Right lobe of liver (tissue), 4 donors: Measurements from ENCODE around the gene NDUFS3.

ENCODE experiments used
- POLR2A ChIP-seq: fragments of 450-650 bp; IDR thresholded peaks from one replicate; pipeline ENCODE4 v1.6.1; 2017; ENCODE audit warnings: antibody characterized with exemption, mild to moderate bottlenecking
- TF ChIP-seq, protein P1 (sequence below), 4 donors: fragments of 200-600 bp in 3 of 4; fragments of 450-650 bp in 1 of 4; IDR thresholded peaks; one replicate each; pipeline versions ENCODE4 v1.5.1 to v1.8.0; 2016 to 2022; ENCODE audit warnings: antibody characterized with exemption in 4 of 4, mild to moderate bottlenecking in 2 of 4
- donor health status: DM: no; HTN: no; CAD: no.
- donor health status: DM: no; HTN: no; CAD: no.
- donor health status: DM: no; HTN: yes; CAD: no.

DNA sequence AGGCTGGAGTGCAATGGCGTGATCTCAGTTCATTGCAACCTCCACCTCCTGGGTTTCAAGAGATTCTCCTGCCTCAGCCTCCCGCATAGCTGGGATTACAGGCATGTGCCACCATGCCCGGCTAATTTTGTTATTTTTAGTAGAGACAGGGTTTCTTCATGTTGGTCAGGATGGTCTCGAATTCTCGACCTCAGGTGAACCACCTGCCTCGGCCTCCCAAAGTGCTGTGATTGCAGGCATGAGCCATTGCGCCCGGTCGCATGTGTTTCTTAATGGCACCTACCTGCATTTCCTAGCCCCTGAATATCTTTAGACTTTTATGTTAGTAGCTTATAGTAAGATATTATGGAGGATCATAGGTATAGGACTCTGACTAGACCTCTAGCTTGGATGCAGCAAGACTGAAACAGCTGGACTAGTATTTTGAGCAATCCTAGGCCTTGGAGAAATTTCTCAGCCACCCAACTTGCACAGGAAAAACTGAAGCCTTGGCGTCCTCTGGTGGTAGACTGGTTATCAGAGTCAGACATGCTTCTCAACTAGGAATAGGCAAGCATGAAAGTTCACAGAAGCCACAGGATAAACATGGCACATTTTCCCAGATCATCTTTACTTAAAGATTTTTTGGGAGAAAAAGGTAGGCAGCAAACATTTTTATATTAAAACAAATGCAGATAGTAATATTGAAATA is 38.0 kb downstream of the NDUFS3 start:
- TF ChIP-seq POLR2A = no peak
- TF ChIP-seq, protein P1, sequence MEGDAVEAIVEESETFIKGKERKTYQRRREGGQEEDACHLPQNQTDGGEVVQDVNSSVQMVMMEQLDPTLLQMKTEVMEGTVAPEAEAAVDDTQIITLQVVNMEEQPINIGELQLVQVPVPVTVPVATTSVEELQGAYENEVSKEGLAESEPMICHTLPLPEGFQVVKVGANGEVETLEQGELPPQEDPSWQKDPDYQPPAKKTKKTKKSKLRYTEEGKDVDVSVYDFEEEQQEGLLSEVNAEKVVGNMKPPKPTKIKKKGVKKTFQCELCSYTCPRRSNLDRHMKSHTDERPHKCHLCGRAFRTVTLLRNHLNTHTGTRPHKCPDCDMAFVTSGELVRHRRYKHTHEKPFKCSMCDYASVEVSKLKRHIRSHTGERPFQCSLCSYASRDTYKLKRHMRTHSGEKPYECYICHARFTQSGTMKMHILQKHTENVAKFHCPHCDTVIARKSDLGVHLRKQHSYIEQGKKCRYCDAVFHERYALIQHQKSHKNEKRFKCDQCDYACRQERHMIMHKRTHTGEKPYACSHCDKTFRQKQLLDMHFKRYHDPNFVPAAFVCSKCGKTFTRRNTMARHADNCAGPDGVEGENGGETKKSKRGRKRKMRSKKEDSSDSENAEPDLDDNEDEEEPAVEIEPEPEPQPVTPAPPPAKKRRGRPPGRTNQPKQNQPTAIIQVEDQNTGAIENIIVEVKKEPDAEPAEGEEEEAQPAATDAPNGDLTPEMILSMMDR (IDR thresholded peaks at IDR 0.05) = peak; percentile 37 to 48 (median 38)
